Common myeloid progenitor, CD34-positive (primary cell): ENCODE results near the gene SHC1.
A peak's percentile ranks its signal among the peaks of the same experiment; 100 is the strongest.

Experiments used
- CTCF ChIA-PET: fragments of 350-600 bp; sonication (Branson Sonifier 250); formaldehyde crosslinking; loops from one replicate; lab custom pipeline; 2021; ENCODE audit warnings: antibody characterized with exemption; lab: Charles Lee
- POLR2A ChIA-PET: fragments of 350-600 bp; sonication (Branson Sonifier 250); formaldehyde crosslinking; loops from one replicate; lab custom pipeline; 2021; ENCODE audit warnings: antibody characterized with exemption; lab: Charles Lee
- DNase-seq, 3 donors: peaks; one replicate each; pipeline versions ENCODE4 v3.0.0 to v3.0.0-alpha.2; 2013
- H3K27ac ChIP-seq, 2 experiments: 1 replicate in 1 of 2; 2 replicates in 1 of 2; pipeline ENCODE4 v1.7.0; 2013; ENCODE audit warnings: inconsistent platforms in 2 of 2, low read length in 2 of 2, mild to moderate bottlenecking in 2 of 2, low read depth in 1 of 2, moderate library complexity in 1 of 2; ENCODE audit not compliant: severe bottlenecking in 2 of 2, insufficient read depth in 1 of 2, poor library complexity in 1 of 2
- H3K27me3 ChIP-seq, 5 experiments: replicated peaks in 2 of 5; 1 replicate in 3 of 5; 2 replicates in 2 of 5; pipeline versions ENCODE4 v1.6.1 to v1.7.0; 2013; ENCODE audit warnings: low read length in 4 of 5, mild to moderate bottlenecking in 2 of 5, moderate library complexity in 2 of 5, inconsistent platforms in 1 of 5; ENCODE audit not compliant: insufficient read depth in 5 of 5, control insufficient read depth in 4 of 5
- H3K36me3 ChIP-seq, 4 experiments: 1 replicate in 2 of 4; 2 replicates in 2 of 4; pipeline versions ENCODE4 v1.6.1 to v1.7.0; 2013; ENCODE audit warnings: low read length in 3 of 4, control low read depth in 1 of 4, mild to moderate bottlenecking in 1 of 4; ENCODE audit not compliant: control insufficient read depth in 4 of 4, insufficient read depth in 4 of 4
- H3K4me1 ChIP-seq, 4 experiments: 1 replicate in 3 of 4; 2 replicates in 1 of 4; pipeline versions ENCODE4 v1.6.1 to v1.7.1; 2013; ENCODE audit warnings: low read length in 3 of 4, mild to moderate bottlenecking in 3 of 4, control low read depth in 1 of 4, inconsistent platforms in 1 of 4, moderate library complexity in 1 of 4; ENCODE audit not compliant: control insufficient read depth in 4 of 4, insufficient read depth in 4 of 4; ENCODE audit errors: control extremely low read depth in 1 of 4
- H3K4me3 ChIP-seq, 7 experiments: 1 replicate in 4 of 7; 2 replicates in 3 of 7; pipeline versions ENCODE4 v1.5.1 to v1.7.0; 2013; ENCODE audit warnings: mild to moderate bottlenecking in 7 of 7, low read length in 6 of 7, moderate library complexity in 6 of 7, inconsistent platforms in 2 of 7, low read depth in 2 of 7, control low read depth in 1 of 7; ENCODE audit not compliant: insufficient read depth in 4 of 7, control insufficient read depth in 1 of 7; ENCODE audit errors: extremely low read depth in 1 of 7
- H3K9me3 ChIP-seq, 5 experiments: 1 replicate in 4 of 5; 2 replicates in 1 of 5; pipeline versions ENCODE4 v1.6.1 to v1.7.1; 2013; ENCODE audit warnings: low read length in 4 of 5, mild to moderate bottlenecking in 2 of 5, inconsistent platforms in 1 of 5, low read depth in 1 of 5, moderate library complexity in 1 of 5; ENCODE audit not compliant: control insufficient read depth in 4 of 5, insufficient read depth in 2 of 5; ENCODE audit errors: control extremely low read depth in 1 of 5
- WGBS: methylation state at CpG from one replicate; pipeline ENCODE4 v1.1.5; 2013; ENCODE audit not compliant: insufficient coverage; 5-methylcytosine and 5-hydroxymethylcytosine counted together

Gene SHC1

DNA sequence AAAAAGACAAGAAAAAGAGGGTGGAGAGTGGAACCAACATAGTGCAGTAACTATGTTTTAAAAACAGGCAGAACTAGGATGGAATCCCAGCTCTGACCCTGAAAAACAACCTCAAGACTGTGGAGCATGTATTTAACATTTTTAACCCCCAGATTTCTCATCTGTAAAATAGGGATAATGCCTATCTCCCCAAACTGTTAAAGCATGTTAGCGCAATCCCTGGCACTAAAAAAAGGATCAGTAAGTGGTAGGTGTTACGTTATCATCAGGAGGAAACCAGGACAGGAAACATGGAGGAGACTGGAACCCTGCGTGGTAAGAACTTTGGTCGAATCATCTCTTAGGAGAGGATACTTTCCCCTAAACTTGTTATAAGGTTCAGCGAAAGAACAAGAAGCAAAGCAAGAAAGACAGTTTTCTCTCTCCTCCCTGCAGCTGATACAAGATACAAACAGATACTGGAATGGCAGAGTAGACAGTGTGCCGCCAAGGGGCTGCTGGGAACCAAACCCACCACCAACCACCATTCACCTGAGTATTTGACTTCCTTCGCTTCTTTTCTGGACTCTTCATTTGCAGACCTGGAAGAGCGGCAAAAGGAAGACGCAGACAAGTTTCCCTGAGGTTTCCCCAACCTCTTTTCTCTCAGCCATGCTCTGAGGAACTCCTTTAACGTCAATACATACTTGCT is 10.0 kb downstream of the SHC1 start:
- Histone ChIP-seq H3K9me3 (no peaks in the 10 kb centered on the region), H3K4me3 (peak overlapping the region in 6 of 7 experiments; percentile 74 to 89 (median 84)), H3K4me1 (peaks cover 15 to 50% (median 44%) of the 10 kb centered on the region in 4 experiments), H3K27me3 (no peaks in the 10 kb centered on the region), H3K27ac (peak overlapping the region; percentile 89 to 97), H3K36me3 (peaks cover 2 to 43% (median 34%) of the 10 kb centered on the region in 4 experiments)
- ChIA-PET POLR2A (interaction anchor here (0.5 to 1.8 kb wide), 13 partner anchors 8 to 372 kb away, joined by 3 to 7 read pairs (median 4); partner anchors contain the start of genes CKS1B, PMVK and SHC1), CTCF (interaction anchor here (1.0 to 2.1 kb wide), 15 partner anchors 9 to 100 kb away, joined by 3 to 17 read pairs (median 4); partner anchors contain the start of genes LENEP, SHC1 and ZBTB7B)
- 11% methylated on average over 6 of the region's 10 CpGs for WGBS
- no peak for DNase-seq

- no peak for DNase-seq
- no peaks in the 10 kb centered on the region for H3K9me3 ChIP-seq
- peaks cover 0 to 34% (median 25%) of the 10 kb centered on the region in 4 experiments for H3K36me3 ChIP-seq
- CTCF ChIA-PET = interaction anchor here (1.0 to 5.2 kb wide), 5 partner anchors 8 to 132 kb away, joined by 3 to 36 read pairs (median 4); no protein-coding TSS in a partner anchor
- H3K27me3 ChIP-seq = no peaks in the 10 kb centered on the region
- peak overlapping the region in 1 of 2 experiments; percentile 33 for H3K27ac ChIP-seq
- H3K4me1 ChIP-seq = peaks cover 25 to 62% (median 54%) of the 10 kb centered on the region in 4 experiments
- WGBS = 94% methylated on average over 7 of the region's 7 CpGs
- no peak overlapping the region for H3K4me3 ChIP-seq
- POLR2A ChIA-PET = interaction anchor here (0.6 to 0.7 kb wide), 2 partner anchors 15 to 724 kb away, joined by 3 to 8 read pairs; no protein-coding TSS in a partner anchor
Measured at GRCh38 chr1:154959426-154959780, 11.1 kb downstream of the SHC1 start.

DNA sequence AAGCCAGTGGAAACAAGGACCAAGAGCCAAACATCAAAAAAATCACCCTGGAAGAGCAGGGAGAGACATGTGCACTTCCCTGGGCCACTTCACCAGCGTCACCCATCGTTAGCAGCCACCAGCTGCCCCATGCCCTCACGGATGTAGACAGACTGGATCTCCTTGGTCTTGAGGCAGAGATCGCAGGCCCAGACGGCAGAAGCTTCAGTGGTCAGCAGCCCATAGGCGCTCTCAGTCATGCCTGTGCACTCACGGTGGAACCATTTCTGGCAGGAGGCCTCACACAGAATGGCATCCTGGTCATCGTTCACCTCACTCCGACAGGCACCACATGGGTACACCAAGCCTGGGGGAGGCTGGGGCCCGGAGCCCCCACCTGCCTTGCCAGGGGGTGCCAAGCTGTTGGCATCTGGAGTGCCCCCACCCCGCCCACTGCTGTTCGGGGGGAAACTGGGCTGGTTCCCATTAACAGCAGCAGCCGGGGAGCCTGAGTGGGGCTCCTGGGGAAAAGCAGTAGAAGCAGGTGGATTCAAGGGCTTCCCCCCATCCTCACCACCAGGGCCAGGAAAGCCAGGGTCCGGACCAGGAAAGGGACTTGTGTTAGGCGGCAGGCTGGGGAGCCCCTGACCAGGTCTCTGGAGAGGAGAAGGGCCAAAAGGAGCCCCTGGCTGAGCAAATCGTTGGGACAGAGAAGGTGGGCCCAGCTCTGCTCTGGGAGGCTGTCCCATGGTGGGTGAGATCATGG is 11.7 kb downstream of the SHC1 start:
- CTCF ChIA-PET = interaction anchor here (0.8 to 5.2 kb wide), 8 partner anchors 7 to 132 kb away, joined by 3 to 36 read pairs (median 4); no protein-coding TSS in a partner anchor
- H3K9me3 ChIP-seq = no peaks in the 10 kb centered on the region
- H3K27me3 ChIP-seq = no peaks in the 10 kb centered on the region
- H3K36me3 ChIP-seq = peaks cover 0 to 31% (median 23%) of the 10 kb centered on the region in 4 experiments
- WGBS = 96% methylated on average over 12 of the region's 16 CpGs
- H3K27ac ChIP-seq = peak overlapping the region; percentile 33
- H3K4me3 ChIP-seq = no peak overlapping the region
- H3K4me1 ChIP-seq = peaks cover 28 to 67% (median 59%) of the 10 kb centered on the region in 4 experiments
- no peak for DNase-seq
- POLR2A ChIA-PET = interaction anchor here (0.5 kb wide), 1 partner anchor 21 kb away, joined by 3 read pairs; no protein-coding TSS in a partner anchor

DNA sequence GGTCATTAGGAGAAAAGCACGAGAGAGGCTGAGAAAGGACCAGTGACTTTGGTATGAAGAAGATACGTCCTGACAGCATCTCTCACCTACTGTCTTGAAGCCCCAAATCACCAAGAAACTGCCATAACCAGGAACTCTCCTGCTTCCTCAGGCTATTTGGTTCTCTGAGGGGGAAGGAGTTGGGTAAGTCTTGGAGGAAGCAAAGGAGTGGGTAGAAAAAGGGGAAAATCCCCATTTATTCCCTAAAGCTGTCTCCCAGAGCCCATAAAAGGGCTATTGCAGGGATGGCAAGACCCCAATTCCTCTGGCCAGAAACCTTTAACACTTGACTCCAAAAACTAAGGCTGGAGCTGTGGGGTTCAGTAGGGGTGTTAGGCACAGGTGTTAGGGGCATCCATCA is 12.5 kb downstream of the SHC1 start:
- CTCF ChIA-PET = interaction anchor here (0.8 to 5.2 kb wide), 5 partner anchors 12 to 60 kb away, joined by 3 to 36 read pairs (median 3); no protein-coding TSS in a partner anchor
- no peaks in the 10 kb centered on the region for H3K9me3 ChIP-seq
- peaks cover 28 to 68% (median 61%) of the 10 kb centered on the region in 4 experiments for H3K4me1 ChIP-seq
- peaks cover 0 to 26% (median 18%) of the 10 kb centered on the region in 4 experiments for H3K36me3 ChIP-seq
- WGBS = 100% methylated on average over 1 of the region's 2 CpGs
- POLR2A ChIA-PET = no interaction called here
- H3K4me3 ChIP-seq = no peak overlapping the region
- peak overlapping the region in 1 of 2 experiments; percentile 33 for H3K27ac ChIP-seq
- no peaks in the 10 kb centered on the region for H3K27me3 ChIP-seq
- DNase-seq = no peak

DNA sequence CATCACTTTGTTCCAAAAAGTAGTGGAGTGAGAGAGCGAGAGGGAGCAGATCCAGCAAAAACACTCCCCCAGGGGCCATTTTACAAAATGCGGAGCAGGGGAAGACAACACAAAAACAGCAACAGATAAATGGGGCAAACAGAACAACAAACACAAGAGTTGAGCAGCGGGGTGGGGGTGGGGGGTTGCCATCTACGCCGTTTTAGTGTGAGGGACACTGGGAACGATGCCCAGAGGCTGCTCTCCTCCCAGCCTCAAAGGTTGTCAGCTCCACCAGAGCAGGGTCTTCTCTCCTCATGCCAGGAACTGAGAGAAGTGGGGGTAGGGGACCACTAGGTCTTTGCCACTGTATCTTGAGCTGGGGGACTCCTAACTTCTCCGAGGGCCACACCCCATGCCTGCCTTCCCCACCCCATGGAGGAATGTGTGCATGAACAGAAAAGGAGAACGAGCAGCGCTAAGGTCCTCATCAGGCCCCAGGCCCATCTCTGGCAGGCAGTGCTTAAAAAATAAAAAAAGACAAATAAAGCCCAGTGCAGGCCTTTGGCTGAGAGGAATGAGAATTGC is 13.4 kb downstream of the SHC1 start:
- no peak overlapping the region for H3K4me3 ChIP-seq
- H3K9me3 ChIP-seq = no peaks in the 10 kb centered on the region
- ChIA-PET POLR2A (no interaction called here), CTCF (interaction anchor here (0.6 to 5.2 kb wide), 6 partner anchors 8 to 64 kb away, joined by 4 to 49 read pairs (median 9); partner anchors contain the start of gene LENEP)
- H3K27ac ChIP-seq = peak overlapping the region in 1 of 2 experiments; percentile 6
- DNase-seq = no peak
- 86% methylated on average over 8 of the region's 9 CpGs for WGBS
- H3K27me3 ChIP-seq = no peaks in the 10 kb centered on the region
- peaks cover 0 to 30% (median 18%) of the 10 kb centered on the region in 4 experiments for H3K36me3 ChIP-seq
- H3K4me1 ChIP-seq = peaks cover 28 to 68% (median 61%) of the 10 kb centered on the region in 4 experiments

DNA sequence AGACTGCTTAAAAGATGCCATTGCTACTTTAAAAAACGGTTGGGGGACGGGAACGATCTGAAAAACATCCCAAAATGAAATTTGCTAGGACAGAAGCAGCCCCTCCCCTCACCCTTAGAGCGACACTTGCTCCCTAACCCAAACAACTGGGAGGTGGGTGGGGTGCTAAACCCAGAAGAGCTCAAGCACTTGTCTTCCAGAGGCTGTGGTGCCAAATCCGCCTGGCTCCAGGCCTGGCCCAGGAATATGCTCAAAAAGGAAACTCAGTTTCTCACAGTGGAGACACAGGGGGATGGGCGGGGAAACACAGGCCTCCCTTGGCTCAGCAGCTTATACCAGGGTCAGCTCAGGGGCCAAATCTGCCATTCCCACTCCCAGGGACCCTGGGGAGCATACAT is 14.0 kb downstream of the SHC1 start:
- POLR2A ChIA-PET = interaction anchor here (1.2 to 2.5 kb wide), 4 partner anchors 11 to 61 kb away, joined by 4 to 17 read pairs (median 6); partner anchors contain the start of genes PMVK and SHC1
- DNase-seq = no peak
- Histone ChIP-seq H3K27me3 (no peaks in the 10 kb centered on the region), H3K36me3 (peaks cover 0 to 34% (median 18%) of the 10 kb centered on the region in 4 experiments), H3K4me1 (peaks cover 29 to 71% (median 66%) of the 10 kb centered on the region in 4 experiments), H3K4me3 (peak overlapping the region; percentile 33 to 92 (median 81)), H3K9me3 (no peaks in the 10 kb centered on the region), H3K27ac (peak overlapping the region; percentile 100)
- 35% methylated on average over 4 of the region's 6 CpGs for WGBS
- CTCF ChIA-PET = interaction anchor here (0.9 to 5.2 kb wide), 9 partner anchors 9 to 104 kb away, joined by 3 to 49 read pairs (median 5); partner anchors contain the start of genes LENEP and SHC1
